ENCODE measurements around the gene IGSF23. TPM values are rescaled to one million over a fixed set of nuclear protein-coding genes. Genes with fewer than 3 reads are reported as not detected.
"Not testable (repeated sequence)": the region's sequence is repeated elsewhere in the genome, so short reads cannot be mapped to it uniquely, and the experiment has no call there.

The IGSF23 gene
- total RNA-seq, 1 donor from 2014 or later: not detected

DNA sequence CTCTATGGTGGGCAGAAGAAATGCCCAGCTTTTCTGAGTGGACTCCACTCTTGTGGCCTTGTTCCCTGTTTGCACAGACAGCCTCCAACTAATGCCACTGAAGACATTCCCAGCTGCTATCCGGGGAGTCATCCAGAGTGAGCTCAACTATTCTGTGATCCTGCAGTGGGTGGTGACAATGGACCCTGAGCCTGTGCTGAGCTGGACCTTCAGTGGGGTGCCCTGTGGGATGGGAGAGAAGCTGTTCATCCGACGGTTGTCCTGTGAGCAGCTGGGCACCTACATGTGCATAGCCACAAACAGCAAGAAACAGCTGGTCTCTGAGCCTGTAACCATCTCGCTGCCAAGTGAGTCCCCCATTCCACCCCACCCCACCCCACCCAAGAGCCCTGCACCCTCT, 10.3 kb downstream of the IGSF23 start:
- no peak overlapping the region for H3K27ac ChIP-seq
- H3K4me1 ChIP-seq: peaks cover 0 to 3% of the 10 kb centered on the region in 2 donors
- H3K9me3 ChIP-seq: no peaks in the 10 kb centered on the region
- no peaks in the 10 kb centered on the region for H3K27me3 ChIP-seq
- DNase-seq (ENCODE audit: low spot score in 2 of 2): no peak
- H3K4me3 ChIP-seq: no peak overlapping the region
- no peaks in the 10 kb centered on the region for H3K36me3 ChIP-seq
- intact Hi-C loops (cut with DNase I): no loop called here
- TF ChIP-seq, protein P1, sequence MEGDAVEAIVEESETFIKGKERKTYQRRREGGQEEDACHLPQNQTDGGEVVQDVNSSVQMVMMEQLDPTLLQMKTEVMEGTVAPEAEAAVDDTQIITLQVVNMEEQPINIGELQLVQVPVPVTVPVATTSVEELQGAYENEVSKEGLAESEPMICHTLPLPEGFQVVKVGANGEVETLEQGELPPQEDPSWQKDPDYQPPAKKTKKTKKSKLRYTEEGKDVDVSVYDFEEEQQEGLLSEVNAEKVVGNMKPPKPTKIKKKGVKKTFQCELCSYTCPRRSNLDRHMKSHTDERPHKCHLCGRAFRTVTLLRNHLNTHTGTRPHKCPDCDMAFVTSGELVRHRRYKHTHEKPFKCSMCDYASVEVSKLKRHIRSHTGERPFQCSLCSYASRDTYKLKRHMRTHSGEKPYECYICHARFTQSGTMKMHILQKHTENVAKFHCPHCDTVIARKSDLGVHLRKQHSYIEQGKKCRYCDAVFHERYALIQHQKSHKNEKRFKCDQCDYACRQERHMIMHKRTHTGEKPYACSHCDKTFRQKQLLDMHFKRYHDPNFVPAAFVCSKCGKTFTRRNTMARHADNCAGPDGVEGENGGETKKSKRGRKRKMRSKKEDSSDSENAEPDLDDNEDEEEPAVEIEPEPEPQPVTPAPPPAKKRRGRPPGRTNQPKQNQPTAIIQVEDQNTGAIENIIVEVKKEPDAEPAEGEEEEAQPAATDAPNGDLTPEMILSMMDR (IDR thresholded peaks at IDR 0.05): no peak

DNA sequence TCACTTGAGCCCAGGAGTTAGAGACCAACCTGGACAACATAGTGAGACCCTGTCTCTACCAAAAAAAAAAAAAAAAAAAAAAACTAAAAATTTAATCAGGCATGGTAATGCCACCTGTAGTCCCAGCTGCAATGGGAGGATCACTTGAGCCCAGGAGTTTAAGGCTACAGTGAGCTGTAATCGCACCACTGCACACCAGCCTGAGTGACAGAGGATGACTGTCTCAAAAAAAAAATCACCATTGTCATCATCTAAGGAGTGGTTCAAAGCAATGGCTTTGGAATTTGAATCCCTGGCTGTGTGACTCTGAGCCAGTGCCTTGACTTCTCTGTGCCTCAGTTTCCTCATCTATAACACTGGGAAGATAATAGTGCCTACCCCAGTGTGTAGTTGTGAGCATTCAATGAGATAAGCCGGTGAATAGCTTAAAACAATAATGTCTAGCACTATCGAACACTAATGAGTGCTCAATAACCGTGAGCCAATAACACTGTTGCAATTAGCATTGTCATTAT, 11.5 kb downstream of the IGSF23 start:
- no peaks in the 10 kb centered on the region for H3K36me3 ChIP-seq
- no peak overlapping the region for H3K4me3 ChIP-seq
- H3K9me3 ChIP-seq: no peaks in the 10 kb centered on the region
- H3K4me1 ChIP-seq: peaks cover 0 to 3% of the 10 kb centered on the region in 2 donors
- no peaks in the 10 kb centered on the region for H3K27me3 ChIP-seq
- no peak for DNase-seq (ENCODE audit: low spot score in 2 of 2)
- intact Hi-C loops (cut with DNase I): no loop called here
- H3K27ac ChIP-seq: no peak overlapping the region
- TF ChIP-seq, protein P1 (IDR thresholded peaks at IDR 0.05): no peak

DNA sequence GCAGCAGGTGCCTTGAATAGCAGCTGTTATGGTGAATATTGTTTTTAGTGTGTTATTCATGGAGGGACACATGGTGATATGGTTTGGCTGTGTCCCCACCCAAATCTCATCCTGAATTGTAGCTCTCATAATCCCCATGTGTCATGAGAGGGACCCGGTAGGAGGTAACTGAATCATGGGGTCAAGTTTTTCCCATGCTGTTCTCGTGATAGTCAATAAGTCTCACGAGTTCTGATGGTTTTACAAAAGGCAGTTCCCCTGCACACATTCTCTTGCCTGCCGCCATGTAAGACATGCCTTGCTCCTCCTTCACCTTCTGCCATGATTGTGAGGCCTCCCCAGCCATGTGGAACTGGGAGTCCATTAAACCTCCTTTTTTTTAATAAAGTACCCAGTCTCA, 12.3 kb downstream of the IGSF23 start:
- intact Hi-C loops (cut with DNase I); H3K36me3 ChIP-seq; H3K27ac ChIP-seq: not testable (repeated sequence)

DNA sequence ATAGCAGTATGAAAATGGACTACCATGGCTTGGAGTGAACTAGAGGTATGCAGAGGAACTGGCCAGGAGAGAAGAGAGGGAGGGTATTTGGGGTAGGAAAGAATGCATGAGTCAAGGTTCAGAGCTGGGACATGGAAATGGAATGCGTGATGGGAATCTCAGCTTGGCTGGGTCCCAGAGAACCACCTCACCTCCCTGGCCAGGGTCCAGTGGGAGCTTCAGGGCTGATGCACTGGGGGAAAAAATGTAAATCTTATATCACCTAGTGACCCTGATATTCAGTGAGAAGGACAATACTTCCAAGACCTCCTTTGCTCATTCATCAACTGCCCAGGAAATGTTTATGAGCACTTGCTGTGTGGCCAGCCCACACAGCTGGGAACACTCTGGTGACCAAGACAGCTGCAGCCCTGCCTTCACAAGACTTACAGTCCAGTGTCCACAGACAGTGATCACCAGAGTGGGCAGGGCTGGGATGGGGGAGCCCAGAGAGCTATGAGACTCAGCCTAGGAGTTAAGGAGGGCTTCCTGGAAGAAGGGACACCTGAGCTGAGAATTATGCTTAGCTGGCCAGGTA, 12.8 kb downstream of the IGSF23 start:
- H3K27ac ChIP-seq: no peak overlapping the region
- TF ChIP-seq, protein P1 (IDR thresholded peaks at IDR 0.05): no peak

More for the DNA sequence above, 12.3 kb downstream of the IGSF23 start:
- not testable (repeated sequence) for DNase-seq (ENCODE audit: low spot score in 2 of 2); H3K4me1 ChIP-seq; H3K27me3 ChIP-seq; H3K9me3 ChIP-seq; H3K4me3 ChIP-seq

DNA sequence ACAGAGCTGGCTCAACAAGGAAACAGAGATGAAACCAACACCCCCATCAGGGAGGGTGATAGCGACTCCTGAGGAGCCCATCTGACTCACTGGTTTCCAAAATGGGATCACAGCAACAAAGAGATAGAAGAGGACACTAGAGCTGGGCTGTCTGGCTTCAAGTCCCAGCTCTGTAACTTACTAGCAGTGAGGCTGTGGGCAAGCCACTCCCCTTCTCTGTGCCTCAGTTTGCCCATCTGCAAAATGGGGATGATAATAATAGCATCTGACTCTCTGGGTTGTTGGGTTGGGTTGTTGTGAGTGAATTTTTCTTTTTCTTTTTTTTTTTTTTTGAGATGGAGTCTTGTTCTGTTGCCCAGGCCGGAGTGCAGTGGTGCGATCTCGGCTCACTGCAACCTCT, 14.3 kb downstream of the IGSF23 start:
- H3K9me3 ChIP-seq: no peaks in the 10 kb centered on the region
- intact Hi-C loops (cut with DNase I): no loop called here
- H3K27me3 ChIP-seq: no peaks in the 10 kb centered on the region
- no peaks in the 10 kb centered on the region for H3K36me3 ChIP-seq
- DNase-seq (ENCODE audit: low spot score in 2 of 2): no peak
- peaks cover 0 to 3% of the 10 kb centered on the region in 2 donors for H3K4me1 ChIP-seq
- no peak overlapping the region for H3K4me3 ChIP-seq
- TF ChIP-seq, protein P1 (IDR thresholded peaks at IDR 0.05): no peak
- no peak overlapping the region for H3K27ac ChIP-seq

More for the DNA sequence above, 12.8 kb downstream of the IGSF23 start:
- DNase-seq (ENCODE audit: low spot score in 2 of 2): no peak
- Histone ChIP-seq H3K4me1 (peaks cover 0 to 3% of the 10 kb centered on the region in 2 donors), H3K36me3 (no peaks in the 10 kb centered on the region), H3K9me3 (no peaks in the 10 kb centered on the region), H3K4me3 (no peak overlapping the region), H3K27me3 (no peaks in the 10 kb centered on the region)
- intact Hi-C loops (cut with DNase I): no loop called here

DNA sequence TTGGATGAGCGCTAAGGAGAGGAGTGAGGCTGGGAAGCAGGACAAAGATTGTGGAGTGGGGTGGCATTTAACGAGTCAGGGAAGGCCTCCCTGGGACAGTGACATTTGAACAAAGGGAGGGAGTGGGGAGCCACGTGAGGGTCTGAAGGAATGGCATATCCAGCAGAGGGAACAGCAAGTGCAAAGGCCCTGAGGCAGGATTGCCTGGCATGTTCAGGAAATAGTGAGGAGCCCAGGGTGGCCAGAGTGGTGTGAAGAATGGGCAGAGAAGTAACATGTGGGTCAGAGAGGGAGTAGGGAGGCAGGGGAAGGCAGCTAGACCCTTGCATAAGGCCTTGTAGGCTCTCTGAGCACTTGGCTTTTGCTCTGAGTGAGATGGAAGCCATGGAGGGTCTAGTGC, 15.4 kb downstream of the IGSF23 start:
- H3K4me3 ChIP-seq: no peak overlapping the region
- H3K9me3 ChIP-seq: no peaks in the 10 kb centered on the region
- no peak for DNase-seq (ENCODE audit: low spot score in 2 of 2)
- intact Hi-C loops (cut with DNase I): no loop called here
- no peaks in the 10 kb centered on the region for H3K27me3 ChIP-seq
- no peak overlapping the region for H3K27ac ChIP-seq
- TF ChIP-seq, protein P1 (IDR thresholded peaks at IDR 0.05): no peak
- no peaks in the 10 kb centered on the region for H3K36me3 ChIP-seq
- H3K4me1 ChIP-seq: peaks cover 0 to 3% of the 10 kb centered on the region in 2 donors

DNA sequence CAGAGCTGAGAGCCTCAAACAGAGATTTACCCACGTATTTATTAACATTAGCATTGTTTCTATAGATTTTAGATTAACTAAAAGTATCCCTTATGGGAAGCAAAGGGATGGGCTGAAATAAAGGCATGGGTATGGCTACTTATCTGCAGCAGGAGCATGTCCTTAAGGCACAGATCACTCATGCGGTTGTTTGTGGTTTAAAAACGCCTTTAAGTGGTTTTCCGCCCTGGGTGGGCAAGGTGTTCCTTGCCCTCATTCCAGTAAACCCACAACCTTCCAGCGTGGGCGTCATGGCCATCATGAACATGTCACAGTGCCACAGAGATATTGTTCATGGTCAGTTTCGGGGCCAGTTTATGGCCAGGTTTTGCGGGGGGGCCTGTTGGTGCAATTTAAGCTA, 18.2 kb downstream of the IGSF23 start:
- H3K9me3 ChIP-seq; H3K27me3 ChIP-seq; H3K4me1 ChIP-seq; H3K4me3 ChIP-seq; H3K36me3 ChIP-seq; H3K27ac ChIP-seq; intact Hi-C loops (cut with DNase I); DNase-seq (ENCODE audit: low spot score in 2 of 2): not testable (repeated sequence)

DNA sequence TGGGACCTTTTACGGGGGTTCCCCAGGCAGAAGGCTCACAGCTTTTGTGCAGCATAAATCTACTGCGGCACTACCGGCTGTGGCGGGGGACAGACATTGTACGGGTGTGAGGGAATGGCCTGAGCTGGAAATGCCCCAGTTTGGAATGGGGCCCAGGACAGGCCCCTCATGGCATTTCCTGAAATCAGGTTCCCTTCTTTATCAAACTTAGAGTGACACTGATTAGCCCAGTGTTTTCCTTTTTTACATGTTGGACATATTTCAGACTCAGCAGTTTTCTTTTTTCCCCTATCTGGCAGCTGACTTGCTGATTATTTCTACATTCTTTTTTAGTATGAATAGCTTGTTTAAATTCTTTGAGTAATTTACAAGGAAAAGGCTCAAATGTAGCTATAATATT, 20.7 kb downstream of the IGSF23 start:
- intact Hi-C loops (cut with DNase I): not testable (repeated sequence)

More for the DNA sequence above, 20.7 kb downstream of the IGSF23 start:
- not testable (repeated sequence) for H3K4me1 ChIP-seq; H3K27me3 ChIP-seq; H3K9me3 ChIP-seq; H3K36me3 ChIP-seq; H3K27ac ChIP-seq; DNase-seq (ENCODE audit: low spot score in 2 of 2)
- peak overlapping the region; percentile 35 to 40 for H3K4me3 ChIP-seq
